ENCODE data around the gene RELT.

- TF ChIP-seq CTCF (IDR thresholded peaks at IDR 0.05) (no peak), ZFX (IDR thresholded peaks at IDR 0.05; ENCODE audit: borderline replicate concordance) (no peak)
Measured at GRCh38 chr11:73439002-73439843, 63.0 kb downstream of the RELT start.
